Fibroblast of skin of right biceps (primary cell): ENCODE data around the gene PAGR1.
"Not testable (repeated sequence)": the region's sequence is repeated elsewhere in the genome, so short reads cannot be mapped to it uniquely, and the experiment has no call there.

Experiments
- DNase-seq: peaks from one replicate; pipeline ENCODE4 v3.0.0-alpha.2; 2013

The PAGR1 gene

GRCh38 chr16:29813644-29814562 lies 2.0 kb upstream of the PAGR1 start:
- no peak for DNase-seq

GRCh38 chr16:29814592-29814991 lies 1.4 kb upstream of the PAGR1 start:
- DNase-seq, result no peak

- DNase-seq, result peak; percentile 40
These were observed 775 bp upstream of the PAGR1 start for GRCh38 chr16:29815032-29815721.

- peak; percentile 60 for DNase-seq
These were observed 916 bp downstream of the PAGR1 start for GRCh38 chr16:29816694-29817441.

GRCh38 chr16:29818082-29818481 lies 2.1 kb downstream of the PAGR1 start:
- no peak for DNase-seq

GRCh38 chr16:29819506-29819905 lies 3.6 kb downstream of the PAGR1 start:
- no peak for DNase-seq

GRCh38 chr16:29820271-29820701 lies 4.3 kb downstream of the PAGR1 start, which contains the start of gene MVP:
Gene MVP, plus strand, starts transcription at chr16:29820462. Its CDS starts 10,088 bp downstream, at chr16:29830550.
- peak; percentile 72 for DNase-seq

- DNase-seq, result no peak
These were observed 5.0 kb downstream of the PAGR1 start for GRCh38 chr16:29820730-29821642.

- peak; percentile 83 for DNase-seq
These were observed 5.7 kb downstream of the PAGR1 start for GRCh38 chr16:29821643-29822115.

GRCh38 chr16:29824589-29825144 lies 8.7 kb downstream of the PAGR1 start:
- peak; percentile 87 for DNase-seq

- peak; percentile 85 for DNase-seq
These were observed 9.4 kb downstream of the PAGR1 start for GRCh38 chr16:29825145-29826044.

- DNase-seq, result no peak
These were observed 10.4 kb downstream of the PAGR1 start for GRCh38 chr16:29826342-29826695.

GRCh38 chr16:29830774-29831173 lies 14.8 kb downstream of the PAGR1 start:
- no peak for DNase-seq

- no peak for DNase-seq
These were observed 15.5 kb downstream of the PAGR1 start for GRCh38 chr16:29831490-29831889.

- not testable (repeated sequence) for DNase-seq
These were observed 17.3 kb downstream of the PAGR1 start for GRCh38 chr16:29833219-29833618.

- no peak for DNase-seq
These were observed 18.1 kb downstream of the PAGR1 start for GRCh38 chr16:29834079-29834478.

GRCh38 chr16:29835926-29836325 lies 20.0 kb downstream of the PAGR1 start:
- DNase-seq, result no peak

GRCh38 chr16:29836623-29837022 lies 20.7 kb downstream of the PAGR1 start:
- no peak for DNase-seq

GRCh38 chr16:29837841-29838240 lies 21.9 kb downstream of the PAGR1 start:
- no peak for DNase-seq

- DNase-seq, result no peak
These were observed 23.9 kb downstream of the PAGR1 start for GRCh38 chr16:29839822-29840221.

GRCh38 chr16:29840240-29840639 lies 24.3 kb downstream of the PAGR1 start:
- DNase-seq, result no peak
